Small intestine (tissue), 7 donors: Measurements from ENCODE around the gene VCPKMT. TPM values are rescaled to one million over a fixed set of nuclear protein-coding genes. Genes with fewer than 3 reads are reported as not detected.
"Not testable (repeated sequence)": the region's sequence is repeated elsewhere in the genome, so short reads cannot be mapped to it uniquely, and the experiment has no call there.

ENCODE experiments used
- DNase-seq, 2 donors: peaks; one replicate each; pipeline versions ENCODE4 v3.0.0 to v3.0.0-alpha.2; 2013
- FAIRE-seq: peaks from 2 replicates; lab custom pipeline; 2012; peaks lifted over from hg19 to GRCh38; lab: Jason Lieb, UNC
- H3K27ac ChIP-seq, 3 donors: one replicate each; pipeline ENCODE4 v1.5.1; 2013; ENCODE audit warnings: low read length in 2 of 3, mild to moderate bottlenecking in 2 of 3, control low read depth in 1 of 3, inconsistent platforms in 1 of 3, low read depth in 1 of 3, moderate library complexity in 1 of 3
- H3K27me3 ChIP-seq, 3 donors: one replicate each; pipeline ENCODE4 v1.6.1; 2013; ENCODE audit warnings: low read length in 3 of 3, inconsistent platforms in 1 of 3; ENCODE audit not compliant: control insufficient read depth in 3 of 3, insufficient read depth in 3 of 3
- H3K36me3 ChIP-seq, 3 donors: one replicate each; pipeline ENCODE4 v1.6.1; 2013; ENCODE audit warnings: low read length in 3 of 3, inconsistent platforms in 1 of 3, low read depth in 1 of 3, mild to moderate bottlenecking in 1 of 3, moderate library complexity in 1 of 3; ENCODE audit not compliant: control insufficient read depth in 3 of 3, insufficient read depth in 2 of 3
- H3K4me1 ChIP-seq, 3 donors: one replicate each; pipeline ENCODE4 v1.6.1; 2013; ENCODE audit warnings: low read length in 2 of 3, inconsistent platforms in 1 of 3, low read depth in 1 of 3, mild to moderate bottlenecking in 1 of 3, moderate library complexity in 1 of 3; ENCODE audit not compliant: control insufficient read depth in 3 of 3, insufficient read depth in 2 of 3
- H3K4me3 ChIP-seq, 3 donors: one replicate each; pipeline ENCODE4 v1.5.1; 2013; ENCODE audit warnings: low read length in 3 of 3, control low read depth in 1 of 3, inconsistent platforms in 1 of 3, low read depth in 1 of 3, mild to moderate bottlenecking in 1 of 3, moderate library complexity in 1 of 3
- H3K9me3 ChIP-seq, 2 donors: one replicate each; pipeline ENCODE4 v1.6.1; 2013; ENCODE audit warnings: low read depth in 1 of 2, low read length in 1 of 2; ENCODE audit not compliant: control insufficient read depth in 2 of 2, insufficient read depth in 1 of 2
- WGBS, 3 donors: extraction: QIAGEN DNeasy Blood & Tissue Kit; methylation state at CpG; one replicate each; pipeline ENCODE4 v1.1.7; 2013; 5-methylcytosine and 5-hydroxymethylcytosine counted together
- polyA plus RNA-seq, 4 donors: library from polyadenylated mRNA; stranded (reverse) in 3 of 4; unstranded in 1 of 4; fragments of 200-250 nt in 3 of 4; fragments of 120-200 nt in 1 of 4; gene quantifications; one replicate each; pipeline versions ENCODE4 v1.2.1 to v1.2.3, GENCODE V29; 2013
- donor health status: healthy with polysubstance abuse.
- donor health status: control.
- donor health status: control.
- donor health status: Bipolar disorder and iron deficiency.
- donor health status: healthy.

Gene VCPKMT
- polyA plus RNA-seq, 4 donors: 7.6 to 21.2 (median 12.1) TPM

- Histone ChIP-seq H3K9me3 (no peaks in the 10 kb centered on the region), H3K4me3 (no peak overlapping the region), H3K27me3 (no peaks in the 10 kb centered on the region), H3K36me3 (no peaks in the 10 kb centered on the region), H3K4me1 (peaks cover 0 to 3% (median 0%) of the 10 kb centered on the region in 3 donors), H3K27ac (peak overlapping the region in 2 of 3 donors; percentile 81 to 83)
- DNase-seq: no peak
- WGBS, 3 donors: 72 to 85% (median 80%) methylated on average over 17 of the region's 17 CpGs
- no peak for FAIRE-seq
These were observed 32.7 kb downstream of the VCPKMT start for GRCh38 chr14:50083467-50084337.

GRCh38 chr14:50082784-50083466 lies 33.4 kb downstream of the VCPKMT start:
- DNase-seq: peak in 1 of 2 donors; percentile 55
- no peak for FAIRE-seq
- H3K4me3 ChIP-seq: no peak overlapping the region
- H3K27ac ChIP-seq: peak overlapping the region in 2 of 3 donors; percentile 81 to 83
- H3K36me3 ChIP-seq: no peaks in the 10 kb centered on the region
- no peaks in the 10 kb centered on the region for H3K9me3 ChIP-seq
- WGBS, 3 donors: 68 to 85% (median 74%) methylated on average over 10 of the region's 10 CpGs
- H3K4me1 ChIP-seq: peaks cover 0 to 3% (median 0%) of the 10 kb centered on the region in 3 donors
- H3K27me3 ChIP-seq: no peaks in the 10 kb centered on the region

- DNase-seq: no peak
- 66 to 78% (median 66%) methylated on average over 8 of the region's 8 CpGs for WGBS, 3 donors
- Histone ChIP-seq H3K4me3 (no peak overlapping the region), H3K36me3 (no peaks in the 10 kb centered on the region), H3K4me1 (no peaks in the 10 kb centered on the region), H3K27ac (peak overlapping the region in 2 of 3 donors; percentile 56 to 83), H3K9me3 (no peaks in the 10 kb centered on the region), H3K27me3 (no peaks in the 10 kb centered on the region)
- no peak for FAIRE-seq
These were observed 34.0 kb downstream of the VCPKMT start for GRCh38 chr14:50082308-50082742.

GRCh38 chr14:50079103-50079502 lies 37.3 kb downstream of the VCPKMT start:
- not testable (repeated sequence) for H3K9me3 ChIP-seq, FAIRE-seq, H3K4me1 ChIP-seq, DNase-seq, H3K36me3 ChIP-seq, H3K27me3 ChIP-seq, H3K27ac ChIP-seq, H3K4me3 ChIP-seq
- 88 to 97% (median 89%) methylated on average over 1 of the region's 1 CpG for WGBS, 3 donors

GRCh38 chr14:50073663-50074062 lies 42.7 kb downstream of the VCPKMT start:
- H3K36me3 ChIP-seq, H3K4me1 ChIP-seq, FAIRE-seq, H3K27ac ChIP-seq, H3K9me3 ChIP-seq, DNase-seq, H3K4me3 ChIP-seq, H3K27me3 ChIP-seq: not testable (repeated sequence)
- 97 to 100% (median 97%) methylated on average over 16 to 27 of the region's 32 CpGs for WGBS, 3 donors

GRCh38 chr14:50072395-50072794 lies 44.0 kb downstream of the VCPKMT start:
- no peak overlapping the region for H3K27ac ChIP-seq
- FAIRE-seq (no peak), DNase-seq (no peak)
- 38 to 91% (median 45%) methylated on average over 1 of the region's 1 CpG for WGBS, 3 donors
- H3K9me3 ChIP-seq: no peaks in the 10 kb centered on the region
- no peak overlapping the region for H3K4me3 ChIP-seq
- no peaks in the 10 kb centered on the region for H3K36me3 ChIP-seq
- H3K4me1 ChIP-seq: peaks cover 0 to 6% (median 0%) of the 10 kb centered on the region in 3 donors
- no peaks in the 10 kb centered on the region for H3K27me3 ChIP-seq

GRCh38 chr14:50070840-50071548 lies 45.4 kb downstream of the VCPKMT start:
- no peak for FAIRE-seq
- 84 to 92% (median 91%) methylated on average over 13 of the region's 13 CpGs for WGBS, 3 donors

GRCh38 chr14:50070230-50070629 lies 46.1 kb downstream of the VCPKMT start:
- 68 to 85% (median 74%) methylated on average over 3 of the region's 3 CpGs for WGBS, 3 donors
- no peak overlapping the region for H3K27ac ChIP-seq
- FAIRE-seq: no peak
- H3K27me3 ChIP-seq: no peaks in the 10 kb centered on the region
- H3K4me1 ChIP-seq: peaks cover 0 to 6% (median 0%) of the 10 kb centered on the region in 3 donors
- no peaks in the 10 kb centered on the region for H3K9me3 ChIP-seq
- H3K4me3 ChIP-seq: no peak overlapping the region
- DNase-seq: no peak
- no peaks in the 10 kb centered on the region for H3K36me3 ChIP-seq

More at GRCh38 chr14:50070840-50071548, 45.4 kb downstream of the VCPKMT start:
- no peaks in the 10 kb centered on the region for H3K36me3 ChIP-seq
- peaks cover 0 to 6% (median 0%) of the 10 kb centered on the region in 3 donors for H3K4me1 ChIP-seq
- no peak overlapping the region for H3K27ac ChIP-seq
- no peaks in the 10 kb centered on the region for H3K27me3 ChIP-seq
- DNase-seq: no peak
- H3K4me3 ChIP-seq: no peak overlapping the region
- no peaks in the 10 kb centered on the region for H3K9me3 ChIP-seq
